KG1 (cell line): Measurements from ENCODE around the gene NUP54.

Experiments
- DNase-seq: peaks from one replicate; lab custom pipeline; 2025; lab: John Stamatoyannopoulos, UW

Gene NUP54

DNA sequence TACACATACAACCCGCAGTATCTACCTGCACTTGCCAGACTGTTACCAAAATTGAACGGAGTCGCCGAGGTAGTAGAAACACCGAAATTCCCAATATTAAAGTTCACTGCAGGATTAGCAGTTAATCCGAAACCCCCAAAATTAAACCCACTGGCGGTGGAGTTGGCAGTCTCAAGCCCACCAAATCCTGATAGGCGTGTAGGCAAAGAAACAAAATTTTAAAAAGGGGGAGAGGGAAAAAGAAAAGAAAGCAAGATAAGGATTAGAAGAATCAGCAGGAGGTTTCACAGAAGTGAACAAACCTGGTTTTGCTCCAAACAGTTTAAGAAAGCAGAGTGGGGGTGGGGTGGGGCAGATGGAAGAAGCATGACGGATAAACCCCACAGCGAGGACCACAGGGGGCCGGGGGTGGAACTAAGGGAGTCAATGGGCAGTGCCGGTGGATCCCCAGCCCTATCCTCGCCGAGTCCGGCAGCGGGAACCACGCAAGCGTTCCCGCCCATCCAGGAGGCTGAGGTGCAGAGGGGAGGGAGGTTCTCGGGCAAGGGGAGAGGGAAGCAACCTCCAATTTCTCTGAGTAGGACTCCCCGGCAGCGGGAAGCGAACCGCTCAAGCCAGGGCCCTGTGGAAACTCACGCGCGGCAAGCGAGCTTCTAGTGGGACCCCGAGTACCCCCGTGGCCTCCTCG, 599 bp downstream of the NUP54 start:
- DNase-seq: peak; percentile 21

- no peak for DNase-seq
Observed at GRCh38 chr4:76144546-76144945, 3.7 kb downstream of the NUP54 start.

DNA sequence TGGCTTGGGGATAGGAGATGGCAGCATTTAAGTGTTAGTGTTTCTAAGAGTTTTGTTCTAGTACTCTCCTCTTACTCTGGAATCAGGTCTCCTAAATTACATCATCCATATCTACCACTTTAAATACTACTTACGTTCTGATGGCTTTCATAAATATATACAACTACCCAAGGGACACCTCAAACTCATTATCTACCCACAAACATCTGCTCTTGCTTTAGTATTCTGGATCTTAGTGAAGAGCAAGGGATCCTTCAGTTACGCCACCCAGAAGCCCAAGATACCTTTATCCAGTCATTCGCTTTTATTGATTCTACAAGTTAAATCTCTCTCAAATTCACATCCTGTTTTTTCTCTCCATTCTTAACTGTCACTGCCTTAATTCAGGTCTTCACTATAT, 7.0 kb downstream of the NUP54 start:
- no peak for DNase-seq

- DNase-seq: no peak
Observed at GRCh38 chr4:76127754-76128153, 20.4 kb downstream of the NUP54 start.

DNA sequence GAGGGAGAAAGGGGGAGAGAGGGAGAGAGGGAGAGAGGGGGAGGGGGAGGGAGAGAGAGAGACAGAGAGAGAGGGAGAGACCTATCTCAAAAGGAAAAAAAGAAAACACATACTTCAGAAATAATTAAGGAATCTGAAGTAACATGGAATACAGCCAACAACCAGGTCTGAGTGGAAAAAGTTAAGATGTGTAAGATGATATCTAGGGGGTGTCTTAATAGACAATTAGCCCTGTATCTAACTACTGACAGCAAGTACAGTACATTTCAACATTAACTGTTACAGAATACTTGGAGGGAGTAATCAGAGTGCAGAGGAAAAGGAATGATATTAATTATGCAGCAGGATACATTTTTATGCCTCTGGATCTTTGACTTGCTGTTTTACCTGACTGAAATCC, 22.4 kb downstream of the NUP54 start:
- no peak for DNase-seq

DNA sequence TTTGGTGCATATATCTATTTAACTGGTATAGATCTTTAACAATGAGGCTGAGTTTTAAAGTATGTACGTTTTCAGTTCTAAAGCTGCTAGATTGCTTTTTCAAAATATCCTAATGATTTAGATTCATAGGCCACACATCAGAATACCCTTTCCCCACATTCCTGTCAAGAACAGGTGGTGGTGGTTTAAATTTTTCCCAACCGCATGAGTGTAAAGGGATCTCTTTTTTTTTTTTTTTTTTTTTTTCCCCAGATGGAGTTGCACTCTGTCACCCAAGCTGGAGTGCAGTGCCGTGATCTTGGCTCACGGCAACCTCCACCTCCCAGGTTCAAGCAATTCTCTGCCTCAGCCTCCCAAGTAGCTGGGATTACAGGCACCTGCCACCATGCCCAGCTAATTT, 28.0 kb downstream of the NUP54 start:
- DNase-seq: no peak

GRCh38 chr4:76117536-76117935, 30.7 kb downstream of the NUP54 start:
- no peak for DNase-seq

- DNase-seq: no peak
Observed at GRCh38 chr4:76116821-76117220, 31.4 kb downstream of the NUP54 start.

GRCh38 chr4:76108467-76109181, 39.6 kb downstream of the NUP54 start:
- no peak for DNase-seq

DNA sequence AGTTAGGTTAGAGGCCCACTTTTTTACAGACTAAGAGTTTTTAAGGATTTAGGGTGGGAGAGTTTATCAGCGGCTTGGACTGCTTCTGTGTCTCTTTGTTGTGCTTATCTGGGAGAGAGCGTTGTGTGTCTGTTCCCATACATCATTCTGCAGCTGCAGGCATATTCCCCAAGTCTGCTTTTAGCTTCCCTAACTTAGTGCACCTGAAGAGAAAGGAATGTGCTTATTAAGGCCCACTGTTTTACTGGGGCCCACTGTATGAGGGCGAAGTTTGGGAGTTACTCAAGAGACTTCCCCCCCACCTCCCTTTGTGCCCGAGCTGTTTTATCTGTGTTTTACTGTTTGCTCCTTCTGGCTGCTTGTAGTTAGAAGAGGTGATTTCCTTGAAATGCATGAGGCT, 41.8 kb downstream of the NUP54 start:
- no peak for DNase-seq

DNA sequence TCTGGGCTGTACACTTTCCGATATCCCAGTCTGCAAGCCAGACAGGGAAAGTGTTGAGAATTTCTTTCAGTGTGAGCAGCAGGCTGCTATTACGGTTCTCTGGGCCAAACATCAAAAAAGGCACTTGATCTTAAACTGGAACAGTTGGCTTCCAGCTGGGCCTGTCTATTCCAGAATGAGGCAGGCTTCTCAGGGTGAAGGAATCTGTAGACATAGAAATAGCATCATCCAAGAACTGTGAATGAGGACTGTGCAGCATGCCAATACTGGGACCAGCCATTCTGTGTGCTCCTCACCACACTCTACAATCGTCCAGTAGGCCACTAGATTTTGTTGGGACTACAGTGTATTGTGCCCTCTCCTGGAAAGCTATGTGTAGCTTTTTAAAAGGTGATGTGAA, 42.5 kb downstream of the NUP54 start:
- DNase-seq: no peak

DNA sequence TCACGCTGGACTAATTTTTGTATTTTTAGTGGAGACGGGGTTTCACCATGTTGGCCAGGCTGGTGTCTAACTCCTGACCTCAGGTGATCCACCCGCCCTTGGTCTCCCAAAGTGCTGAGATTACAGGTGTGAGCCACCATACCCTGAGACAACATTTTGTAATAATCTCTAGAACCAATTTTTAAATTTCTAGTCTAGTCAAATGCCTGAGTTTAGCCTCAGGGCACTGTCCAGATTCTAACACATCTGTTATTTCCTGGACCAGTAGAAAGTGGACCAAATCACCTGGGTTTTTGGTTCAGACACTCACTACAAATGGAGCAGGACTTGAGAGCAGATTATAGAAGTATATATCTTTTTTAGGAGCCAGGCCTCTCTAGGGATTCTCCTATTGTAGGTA, 52.1 kb downstream of the NUP54 start:
- no peak for DNase-seq

GRCh38 chr4:76095568-76095967, 52.6 kb downstream of the NUP54 start:
- DNase-seq: no peak

DNA sequence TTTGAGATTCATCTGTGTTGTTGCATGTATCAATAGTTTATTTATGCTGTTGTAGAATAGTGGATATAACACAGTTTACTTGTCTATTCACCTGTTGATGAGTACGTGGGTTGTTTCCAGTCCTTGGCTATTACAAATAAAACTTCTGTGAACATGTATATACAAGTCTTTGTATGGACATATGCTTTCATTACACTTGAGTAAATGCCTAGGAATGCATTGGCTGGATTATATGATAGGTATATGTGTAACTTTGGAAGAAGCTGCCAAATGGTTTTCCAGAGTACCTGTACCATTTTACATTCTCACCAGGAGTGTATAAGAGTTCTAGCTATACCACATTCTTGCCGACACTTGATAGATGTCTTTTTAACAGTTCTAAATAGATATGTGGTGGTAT, 57.1 kb downstream of the NUP54 start:
- DNase-seq: no peak

DNA sequence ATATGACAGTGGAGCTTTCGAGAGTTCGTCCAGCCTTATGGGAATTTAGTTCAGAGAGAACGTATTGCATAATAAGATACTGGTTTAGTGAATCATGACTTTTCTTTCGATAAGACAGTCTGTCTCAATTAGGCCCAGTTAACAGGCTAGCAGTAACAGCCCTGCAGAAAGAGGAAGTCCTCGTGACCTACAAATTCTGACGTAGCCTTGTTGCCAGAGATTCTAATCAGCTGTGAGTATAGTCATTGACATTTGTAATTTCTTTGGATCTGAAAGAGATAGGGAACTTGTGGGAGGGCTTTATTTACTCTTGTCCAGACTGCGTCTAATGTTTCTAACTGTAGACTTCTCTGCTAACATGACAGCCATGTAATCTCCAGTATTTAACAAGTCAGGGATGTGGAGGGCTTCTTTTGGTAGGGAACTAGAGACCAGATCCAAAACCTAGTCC, 57.9 kb downstream of the NUP54 start:
- DNase-seq: peak; percentile 18

DNA sequence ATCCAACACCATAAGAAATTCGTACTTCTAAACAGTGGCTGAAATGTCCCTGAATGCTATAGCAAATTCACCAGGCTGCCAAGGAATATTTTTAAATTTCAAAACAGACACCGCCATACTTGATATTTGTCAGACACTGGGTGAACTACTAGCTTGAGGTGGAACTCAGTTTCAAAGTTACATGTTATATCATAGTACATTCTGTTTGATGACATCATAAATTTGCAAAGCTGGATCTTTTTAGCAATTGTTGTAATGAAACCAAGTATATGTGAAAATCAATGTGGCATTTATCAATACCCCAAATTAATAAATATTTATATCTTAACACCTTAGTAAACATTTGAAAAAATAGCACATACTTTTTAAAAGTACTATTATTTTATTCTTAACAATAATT, 59.5 kb downstream of the NUP54 start:
- no peak for DNase-seq

GRCh38 chr4:76087007-76087769, 61.0 kb downstream of the NUP54 start:
- no peak for DNase-seq

GRCh38 chr4:76084542-76084941, 63.7 kb downstream of the NUP54 start:
- no peak for DNase-seq

DNA sequence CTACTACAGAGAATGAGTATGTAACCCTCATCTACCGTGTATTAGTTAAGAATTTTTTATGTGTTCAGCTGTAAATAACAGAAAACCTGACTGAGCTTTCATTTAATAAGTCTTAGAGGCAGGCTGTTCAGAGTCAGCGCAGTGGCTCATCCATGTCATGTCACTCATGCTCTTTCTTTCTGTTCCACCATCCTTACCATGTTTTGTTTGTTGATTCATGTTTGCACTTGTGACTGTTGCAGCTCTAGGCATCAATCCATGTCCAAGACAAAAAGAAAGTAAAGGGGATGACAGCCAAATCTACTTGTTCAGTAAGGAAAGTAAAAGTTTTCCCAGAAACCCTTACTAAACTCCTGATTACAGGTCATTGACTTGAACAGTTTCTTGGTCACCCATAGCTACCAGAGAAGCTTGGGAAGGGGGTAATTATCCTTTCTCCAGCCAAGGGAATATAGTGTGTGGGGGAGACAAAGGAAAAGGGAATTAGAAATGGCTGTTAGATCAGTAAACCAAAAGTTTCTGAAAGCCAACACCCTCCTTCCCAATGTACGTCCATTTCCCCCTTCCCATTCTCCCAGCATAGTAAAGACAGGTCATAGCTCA, 64.7 kb downstream of the NUP54 start:
- no peak for DNase-seq

DNA sequence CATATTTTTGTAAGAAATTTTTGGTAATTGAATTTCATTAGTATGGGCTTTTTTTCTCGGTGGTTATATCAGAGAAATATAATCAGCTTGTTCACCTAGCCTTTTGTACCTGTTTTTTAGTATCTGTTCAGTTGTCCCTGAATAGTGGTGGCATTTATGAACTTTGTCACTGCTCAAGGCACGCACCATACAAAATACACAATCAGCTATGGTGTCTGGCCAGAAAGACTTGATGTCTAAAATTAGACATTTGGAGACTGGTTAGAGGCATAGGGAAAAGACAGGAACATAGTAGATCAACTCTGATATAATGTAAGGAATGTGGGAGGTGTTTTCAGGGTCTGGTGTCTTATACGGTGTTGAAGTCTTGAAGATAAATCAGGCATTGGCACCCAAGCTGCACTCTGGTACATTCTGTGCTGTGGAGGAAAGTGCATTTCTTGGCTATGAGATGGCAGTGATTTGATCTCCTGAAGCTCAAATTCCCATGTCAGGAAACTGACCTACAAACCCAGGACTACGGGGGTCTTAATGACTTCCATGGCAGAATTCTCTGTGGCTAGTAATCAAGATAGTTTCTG, 70.1 kb downstream of the NUP54 start:
- no peak for DNase-seq

- DNase-seq: no peak
Observed at GRCh38 chr4:76074993-76075600, 73.1 kb downstream of the NUP54 start.

DNA sequence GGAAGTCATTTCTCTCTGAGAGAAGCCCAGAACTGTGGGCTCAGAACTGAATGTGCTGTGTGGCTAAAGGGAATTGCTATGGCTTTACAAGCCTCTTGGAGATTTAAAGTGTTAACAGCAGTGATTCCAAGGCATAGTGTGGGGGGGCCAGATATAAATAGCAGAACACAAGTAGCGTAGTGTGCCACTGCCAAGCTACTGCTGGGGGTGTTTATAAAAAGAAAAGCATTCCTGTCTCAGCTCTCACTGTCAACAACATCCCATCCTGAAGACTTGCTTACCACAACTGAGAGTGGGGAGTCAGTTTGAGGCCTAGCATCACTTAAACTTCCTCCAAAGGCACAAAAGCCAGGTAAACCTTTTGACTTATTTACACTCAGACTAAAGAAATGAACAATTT, 73.7 kb downstream of the NUP54 start, which contains the start of gene ART3:
Gene ART3, plus strand, starts transcription at position 242 of the 400 bp plus-strand sequence. CDS start 1,181 bp downstream, outside the sequence.
- no peak for DNase-seq
